GM19468 (cell line): Measurements from ENCODE around the gene PSENEN.

Source experiments
- ATAC-seq: cut with Tn5 transposase; IDR thresholded peaks from one replicate; pipeline ENCODE4 v1.9.1; 2021; ENCODE audit warnings: mild to moderate bottlenecking, moderate library complexity, moderate number of reproducible peaks; ENCODE audit not compliant: unreplicated experiment; ENCODE audit errors: extremely low read depth

The PSENEN gene, protein sequence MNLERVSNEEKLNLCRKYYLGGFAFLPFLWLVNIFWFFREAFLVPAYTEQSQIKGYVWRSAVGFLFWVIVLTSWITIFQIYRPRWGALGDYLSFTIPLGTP

DNA sequence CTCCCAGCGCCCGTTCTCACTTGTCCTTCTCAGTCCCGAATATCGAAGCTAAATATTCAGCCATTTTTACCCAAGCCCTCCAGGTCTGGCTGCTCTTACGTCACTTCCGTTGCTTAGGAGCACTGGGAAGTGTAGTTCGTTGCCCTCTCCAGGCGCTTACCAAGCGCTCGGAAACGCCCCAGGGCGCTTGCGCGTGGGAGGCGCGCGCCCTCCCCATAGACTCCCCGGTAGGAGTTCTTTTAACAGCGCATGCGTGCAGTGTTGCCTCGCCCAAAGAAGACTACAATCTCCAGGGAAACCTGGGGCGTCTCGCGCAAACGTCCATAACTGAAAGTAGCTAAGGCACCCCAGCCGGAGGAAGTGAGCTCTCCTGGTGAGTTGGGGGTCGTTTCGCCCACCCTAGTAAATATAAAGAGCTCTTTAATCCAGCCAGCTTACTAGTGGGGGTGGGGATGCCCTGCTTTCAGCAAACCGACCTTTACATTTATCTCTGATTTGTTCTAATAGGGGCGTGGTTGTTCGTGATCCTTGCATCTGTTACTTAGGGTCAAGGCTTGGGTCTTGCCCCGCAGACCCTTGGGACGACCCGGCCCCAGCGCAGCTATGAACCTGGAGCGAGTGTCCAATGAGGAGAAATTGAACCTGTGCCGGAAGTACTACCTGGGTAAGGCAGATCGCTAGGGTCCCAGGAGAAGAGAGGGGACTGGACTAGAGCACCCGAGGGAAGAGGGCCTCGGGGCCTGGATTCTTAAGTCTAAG lies at the start of gene PSENEN, which contains the start of gene U2AF1L4:
Gene PSENEN, plus strand, starts transcription at position 324 of the 759 bp plus-strand sequence. Its CDS starts 280 bp downstream, at position 604.
Gene U2AF1L4, minus strand, starts transcription at position 91 of the 759 bp plus-strand sequence. Its CDS starts 27 bp downstream, at position 64.
- peak; percentile 44 for ATAC-seq

GRCh38 chr19:35695895-35696422 lies 49.5 kb upstream of the PSENEN start:
- ATAC-seq, result no peak

DNA sequence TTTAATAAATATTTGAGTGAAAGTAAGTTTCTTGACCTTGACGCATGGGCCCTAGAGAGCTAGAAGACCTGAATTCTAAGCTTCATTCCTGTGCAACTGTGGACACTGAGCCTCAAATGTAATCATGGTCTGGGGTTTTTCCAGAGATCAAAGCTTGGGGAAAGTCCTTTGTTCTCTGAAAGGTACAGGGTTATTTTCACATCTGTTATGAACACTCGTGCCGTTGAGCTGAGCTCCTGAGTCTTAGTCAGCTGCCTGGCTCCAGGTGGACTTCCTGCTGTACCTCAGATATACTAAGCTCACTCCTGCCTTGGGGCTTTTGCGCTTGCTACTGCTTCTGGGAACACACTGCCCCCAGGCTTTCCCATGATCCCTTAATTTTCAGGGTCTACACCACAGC lies 48.6 kb upstream of the PSENEN start:
- ATAC-seq, result no peak

- ATAC-seq, result peak; percentile 85
These were observed 43.0 kb upstream of the PSENEN start for GRCh38 chr19:35702223-35703012.

- ATAC-seq, result no peak
These were observed 42.1 kb upstream of the PSENEN start for GRCh38 chr19:35703343-35703742.

DNA sequence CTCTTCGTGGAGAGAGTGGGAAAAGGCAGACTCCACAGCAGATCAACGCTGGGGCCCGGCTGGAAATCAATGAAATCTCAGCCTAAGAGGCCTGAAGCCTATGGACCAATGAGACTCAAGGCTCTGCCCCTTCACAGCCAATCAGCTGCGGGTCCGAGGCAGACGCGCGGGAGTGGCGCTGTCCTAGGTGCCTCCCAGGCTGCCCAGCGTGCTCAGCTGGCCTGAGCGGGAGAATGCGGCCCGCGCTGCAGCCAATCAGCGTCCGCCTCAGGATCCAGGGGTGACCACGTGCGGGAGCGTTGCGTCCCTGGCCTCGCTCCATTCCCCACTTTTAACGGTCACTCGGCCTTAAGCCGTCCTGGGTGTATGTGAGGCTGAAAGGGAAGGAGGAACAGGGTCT lies 41.2 kb upstream of the PSENEN start, which contains the start of gene ZBTB32:
Gene ZBTB32, plus strand, starts transcription at position 341 of the 400 bp plus-strand sequence. CDS start 10,069 bp downstream, outside the sequence.
- no peak for ATAC-seq

GRCh38 chr19:35708391-35708790 lies 37.1 kb upstream of the PSENEN start:
- ATAC-seq, result no peak

GRCh38 chr19:35710784-35711723 lies 34.4 kb upstream of the PSENEN start:
- ATAC-seq, result no peak

DNA sequence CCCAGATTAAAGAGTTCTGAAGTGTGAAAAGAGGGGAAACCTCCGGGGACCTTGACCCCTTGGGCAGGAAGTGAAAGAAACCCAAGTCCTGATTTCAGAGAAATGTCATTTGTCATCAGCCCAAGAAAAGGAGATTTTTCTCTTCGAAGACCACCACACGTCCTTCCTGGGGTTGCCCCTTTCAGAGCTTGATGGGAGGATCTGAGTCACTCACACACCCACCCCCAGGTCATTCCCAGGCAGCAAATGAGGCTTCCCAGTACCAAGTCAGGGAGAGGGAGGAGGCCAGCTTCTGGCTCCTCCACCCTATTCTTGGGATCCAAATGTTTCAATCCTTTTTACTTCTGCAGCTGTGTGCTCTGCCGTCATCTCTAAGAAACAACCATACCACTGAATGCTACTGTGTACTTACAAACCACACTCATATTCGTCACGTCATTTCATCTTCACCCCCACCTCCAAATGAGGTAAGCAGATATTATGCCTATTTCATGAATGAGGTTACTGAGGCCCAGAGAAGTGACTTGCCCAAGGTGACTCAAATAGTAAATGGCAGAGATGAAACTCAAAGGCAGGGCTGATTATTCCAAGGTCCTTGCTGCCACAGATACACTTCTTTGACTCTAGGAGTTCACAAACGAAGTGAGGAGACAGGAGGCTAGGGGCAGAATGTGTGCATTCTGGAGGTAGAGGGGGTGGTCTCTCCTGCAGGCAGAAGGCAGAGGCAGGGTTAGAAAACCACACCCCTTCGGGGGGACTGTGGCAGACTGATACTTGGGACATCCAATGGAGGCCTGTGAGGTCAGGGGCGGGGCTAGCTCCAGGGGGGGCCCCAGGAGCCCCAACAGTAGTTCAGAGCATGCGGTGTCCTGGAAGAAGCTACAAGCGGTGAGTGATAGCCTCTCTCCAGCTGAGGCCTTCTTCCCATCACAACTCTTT lies 32.6 kb upstream of the PSENEN start:
- ATAC-seq, result no peak

- no peak for ATAC-seq
These were observed 32.0 kb upstream of the PSENEN start for GRCh38 chr19:35713506-35713850.

DNA sequence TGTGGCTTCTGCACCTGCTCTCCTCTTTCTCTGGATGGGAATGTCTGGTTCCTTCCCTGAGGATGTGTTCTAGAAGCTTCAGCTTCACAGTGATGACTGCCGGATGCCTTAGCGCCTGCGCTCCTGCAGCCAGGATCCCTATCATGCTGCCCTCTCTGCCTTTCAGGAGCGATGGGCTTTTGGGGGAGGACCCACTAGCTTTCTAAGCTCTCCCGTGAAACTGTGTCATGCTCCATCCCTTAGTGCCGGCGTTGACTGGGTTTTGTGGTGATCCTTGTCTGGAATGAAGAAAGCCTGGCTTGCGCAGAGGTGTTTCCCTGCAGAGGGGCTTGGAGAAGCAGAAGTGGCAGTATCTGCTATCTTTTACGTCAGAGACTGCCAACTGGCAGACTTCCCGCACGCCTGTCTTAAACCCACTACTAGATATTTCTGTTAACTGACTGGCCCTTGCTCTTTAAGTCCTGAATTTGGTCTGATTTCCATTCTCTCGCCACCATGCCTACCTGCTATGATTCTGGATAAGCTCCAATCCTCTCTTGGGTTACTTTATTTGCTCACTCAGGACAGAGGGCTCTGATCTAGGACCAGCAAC lies 31.5 kb upstream of the PSENEN start:
- ATAC-seq, result no peak

DNA sequence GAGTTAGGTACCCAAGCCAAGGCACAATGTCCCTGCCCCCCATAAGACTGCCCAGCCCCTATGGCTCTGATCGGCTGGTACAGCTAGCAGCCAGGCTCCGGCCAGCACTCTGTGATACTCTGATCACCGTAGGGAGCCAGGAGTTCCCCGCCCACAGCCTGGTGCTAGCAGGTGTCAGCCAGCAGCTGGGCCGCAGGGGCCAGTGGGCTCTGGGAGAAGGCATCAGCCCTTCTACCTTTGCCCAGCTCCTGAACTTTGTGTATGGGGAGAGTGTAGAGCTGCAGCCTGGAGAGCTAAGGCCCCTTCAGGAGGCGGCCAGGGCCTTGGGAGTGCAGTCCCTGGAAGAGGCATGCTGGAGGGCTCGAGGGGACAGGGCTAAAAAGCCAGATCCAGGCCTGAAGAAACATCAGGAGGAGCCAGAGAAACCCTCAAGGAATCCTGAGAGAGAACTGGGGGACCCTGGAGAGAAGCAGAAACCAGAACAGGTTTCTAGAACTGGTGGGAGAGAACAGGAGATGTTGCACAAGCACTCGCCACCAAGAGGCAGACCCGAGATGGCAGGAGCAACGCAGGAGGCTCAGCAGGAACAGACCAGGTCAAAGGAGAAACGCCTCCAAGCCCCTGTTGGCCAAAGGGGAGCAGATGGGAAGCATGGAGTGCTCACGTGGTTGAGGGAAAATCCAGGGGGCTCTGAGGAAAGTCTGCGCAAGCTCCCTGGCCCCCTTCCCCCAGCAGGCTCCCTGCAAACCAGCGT lies 30.7 kb upstream of the PSENEN start:
- no peak for ATAC-seq

DNA sequence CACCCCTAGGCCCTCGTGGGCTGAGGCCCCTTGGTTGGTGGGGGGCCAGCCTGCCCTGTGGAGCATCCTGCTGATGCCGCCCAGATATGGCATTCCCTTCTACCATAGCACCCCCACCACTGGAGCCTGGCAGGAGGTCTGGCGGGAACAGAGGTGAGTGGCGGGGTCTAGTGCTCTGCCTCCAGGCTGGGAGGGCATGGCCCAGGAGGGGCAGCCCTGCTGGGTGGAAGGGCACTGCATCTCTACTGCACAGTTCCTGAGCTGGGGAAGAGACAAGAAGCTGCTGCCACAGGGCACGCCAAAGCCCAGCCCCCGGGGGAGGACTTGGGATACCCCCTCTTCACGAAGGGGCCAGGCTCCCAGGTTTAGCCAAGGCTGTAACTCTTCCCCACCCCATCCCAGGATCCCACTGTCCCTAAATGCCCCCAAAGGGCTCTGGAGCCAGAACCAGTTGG lies 30.1 kb upstream of the PSENEN start:
- no peak for ATAC-seq

DNA sequence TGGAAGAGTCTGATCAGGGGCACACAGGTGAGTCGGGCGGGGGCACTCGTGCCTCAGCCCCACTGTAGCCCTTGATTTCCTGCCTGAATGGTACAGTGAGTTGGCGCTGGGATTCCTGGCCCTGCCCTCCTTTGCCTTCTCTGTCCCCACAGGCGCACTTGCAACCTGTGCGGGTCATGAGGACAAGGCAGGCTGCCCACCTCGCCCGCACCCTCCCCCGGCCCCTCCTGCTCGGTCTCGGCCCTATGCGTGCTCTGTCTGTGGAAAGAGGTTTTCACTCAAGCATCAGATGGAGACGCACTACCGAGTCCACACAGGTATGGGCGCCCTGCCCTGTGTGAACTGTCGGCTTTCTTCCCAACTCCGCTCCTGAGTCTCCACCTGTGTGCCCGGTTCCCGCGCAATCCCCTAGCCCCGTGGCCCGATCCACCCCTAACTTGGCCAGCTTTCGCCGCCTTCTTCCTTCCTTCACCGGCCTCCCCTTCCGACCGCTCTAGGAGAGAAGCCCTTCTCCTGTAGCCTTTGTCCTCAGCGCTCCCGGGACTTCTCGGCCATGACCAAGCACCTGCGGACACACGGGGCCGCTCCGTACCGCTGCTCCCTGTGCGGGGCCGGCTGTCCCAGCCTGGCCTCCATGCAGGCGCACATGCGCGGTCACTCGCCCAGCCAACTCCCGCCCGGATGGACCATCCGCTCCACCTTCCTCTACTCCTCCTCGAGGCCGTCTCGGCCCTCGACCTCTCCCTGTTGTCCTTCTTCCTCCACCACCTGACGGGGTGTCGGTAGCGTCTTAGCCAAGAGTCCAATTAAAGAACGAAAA lies 29.3 kb upstream of the PSENEN start:
- ATAC-seq, result no peak

DNA sequence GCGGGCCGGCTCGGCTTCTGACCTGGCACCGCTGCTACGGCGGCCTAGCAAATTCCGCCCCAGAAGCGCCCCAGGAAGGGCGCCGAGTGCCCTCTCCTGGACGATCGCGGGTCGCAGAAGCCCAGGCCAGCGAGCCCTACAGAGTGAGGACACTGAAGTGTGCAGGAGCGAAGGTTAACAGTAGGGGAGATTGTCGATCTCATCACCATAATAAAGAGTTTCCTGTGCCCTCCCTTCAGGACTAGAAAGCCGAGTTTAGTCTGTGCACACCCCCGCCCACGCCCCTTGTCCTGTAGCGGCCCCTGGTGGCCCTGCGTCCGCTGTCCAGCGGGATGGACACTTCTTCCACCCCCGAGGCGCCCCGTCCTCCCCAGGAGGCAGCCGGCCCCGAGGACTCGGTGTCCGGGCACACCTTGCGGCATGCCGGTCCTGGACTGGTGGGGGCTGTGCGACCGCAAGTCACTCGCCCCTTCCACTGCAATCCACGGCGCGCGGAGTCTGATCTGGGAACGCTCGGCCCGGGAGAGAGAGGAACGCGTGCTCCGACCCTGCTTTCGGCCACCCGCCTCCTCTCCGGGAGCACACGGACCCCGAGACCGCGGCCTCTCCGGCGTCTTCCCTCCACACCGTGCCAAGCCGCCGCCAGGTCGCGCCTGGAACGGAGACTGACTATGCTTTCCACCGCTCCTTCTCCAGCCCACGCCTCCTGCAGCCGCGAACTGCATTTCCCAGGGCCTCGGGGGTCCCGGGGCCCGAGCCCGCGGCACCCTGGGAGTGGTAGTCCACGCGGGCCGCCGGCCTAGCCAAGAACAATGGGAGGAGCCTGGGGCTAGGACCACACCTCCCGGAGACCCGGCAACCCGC lies 28.4 kb upstream of the PSENEN start:
- peak; percentile 59 for ATAC-seq
